Measurements from ENCODE around the gene PGA5. TPM values are rescaled to one million over a fixed set of nuclear protein-coding genes. Genes with fewer than 3 reads are reported as not detected.

Gene PGA5
- total RNA-seq, 4 donors from 2014 or later = 0.51 to 11.7 (median 2.4) TPM

Other genes with a start within 250 kb of the PGA5 start
- gene CD5, start 138.7 kb upstream of the PGA5 start, total RNA-seq = 1 to 10 TPM in 3 of 4 donors, not detected in 1; 1.2 to 2.0 (median 1.3) TPM
- 10 to 100 TPM in 1 of 4 donors, 1 to 10 TPM in 3; 6.7 to 10.9 (median 8.8) TPM for gene VPS37C, start 79.7 kb upstream of the PGA5 start, total RNA-seq
- gene PGA3, start 37.7 kb upstream of the PGA5 start, total RNA-seq = 10 to 100 TPM in 2 of 4 donors, 1 to 10 TPM in 1, not detected in 1; 4.4 to 46.1 (median 45.4) TPM
- gene PGA4, start 18.8 kb upstream of the PGA5 start, total RNA-seq = 10 to 100 TPM in 2 of 4 donors, 1 to 10 TPM in 2; 1.3 to 44.5 (median 24.4) TPM
- 1 to 10 TPM; 1.0 to 3.9 (median 2.2) TPM for gene VWCE, start 54.1 kb downstream of the PGA5 start, total RNA-seq
- gene DDB1, start 91.9 kb downstream of the PGA5 start, total RNA-seq = 100 to 1,000 TPM; 105 to 144 (median 127) TPM
- 10 to 100 TPM in 3 of 4 donors, 1 to 10 TPM in 1; 9.3 to 24.1 (median 15.5) TPM for gene TKFC, start 92.1 kb downstream of the PGA5 start, total RNA-seq
- 10 to 100 TPM; 22.0 to 43.0 (median 34.2) TPM for gene CYB561A3, start 120.7 kb downstream of the PGA5 start, total RNA-seq
- gene TMEM138, start 121.2 kb downstream of the PGA5 start, total RNA-seq = 10 to 100 TPM; 18.5 to 55.8 (median 22.3) TPM
- gene TMEM216, start 151.4 kb downstream of the PGA5 start, total RNA-seq = 10 to 100 TPM in 3 of 4 donors, 1 to 10 TPM in 1; 6.8 to 14.4 (median 13.4) TPM
- 10 to 100 TPM; 33.0 to 49.5 (median 40.5) TPM for gene CPSF7, start 188.8 kb downstream of the PGA5 start, total RNA-seq
- 10 to 100 TPM; 30.0 to 46.2 (median 33.9) TPM for gene SDHAF2, start 188.9 kb downstream of the PGA5 start, total RNA-seq

Data from subcutaneous adipose tissue (tissue), 4 donors.